MM.1S (cell line): Measurements from ENCODE around the gene ITPR1.

Source experiments
- CTCF ChIP-seq: fragments of 300-600 bp; sonication (generic); IDR thresholded peaks from 2 replicates; pipeline ENCODE4 v1.5.1; 2016; ENCODE audit warnings: antibody characterized with exemption, low read length, mixed read lengths
- EZH2 ChIP-seq: fragments of 300-600 bp; sonication (generic); optimal IDR thresholded peaks from 2 replicates; pipeline ENCODE3; 2017; ENCODE audit warnings: low read depth, mild to moderate bottlenecking, antibody characterized with exemption, low read length, mixed read lengths
- EZH2phosphoT487 ChIP-seq: fragments of 300-600 bp; sonication (generic); IDR thresholded peaks from 2 replicates; pipeline ENCODE4 v1.6.1; 2018; ENCODE audit warnings: antibody characterized with exemption, low read length

GRCh38 chr3:4461468-4462090 is 31.6 kb upstream of the ITPR1 start:
- TF ChIP-seq CTCF (no peak), EZH2phosphoT487 (no peak), EZH2 (no peak)
